GM21723 (cell line): ENCODE results near the gene KCNQ2.

Experiments
- ATAC-seq: cut with Tn5 transposase; IDR thresholded peaks from one replicate; pipeline ENCODE4 v1.9.1; 2021; ENCODE audit warnings: mild to moderate bottlenecking, moderate library complexity; ENCODE audit not compliant: unreplicated experiment

KCNQ2 gene

GRCh38 chr20:63361519-63362435 lies 110.7 kb downstream of the KCNQ2 start:
- no peak for ATAC-seq

DNA sequence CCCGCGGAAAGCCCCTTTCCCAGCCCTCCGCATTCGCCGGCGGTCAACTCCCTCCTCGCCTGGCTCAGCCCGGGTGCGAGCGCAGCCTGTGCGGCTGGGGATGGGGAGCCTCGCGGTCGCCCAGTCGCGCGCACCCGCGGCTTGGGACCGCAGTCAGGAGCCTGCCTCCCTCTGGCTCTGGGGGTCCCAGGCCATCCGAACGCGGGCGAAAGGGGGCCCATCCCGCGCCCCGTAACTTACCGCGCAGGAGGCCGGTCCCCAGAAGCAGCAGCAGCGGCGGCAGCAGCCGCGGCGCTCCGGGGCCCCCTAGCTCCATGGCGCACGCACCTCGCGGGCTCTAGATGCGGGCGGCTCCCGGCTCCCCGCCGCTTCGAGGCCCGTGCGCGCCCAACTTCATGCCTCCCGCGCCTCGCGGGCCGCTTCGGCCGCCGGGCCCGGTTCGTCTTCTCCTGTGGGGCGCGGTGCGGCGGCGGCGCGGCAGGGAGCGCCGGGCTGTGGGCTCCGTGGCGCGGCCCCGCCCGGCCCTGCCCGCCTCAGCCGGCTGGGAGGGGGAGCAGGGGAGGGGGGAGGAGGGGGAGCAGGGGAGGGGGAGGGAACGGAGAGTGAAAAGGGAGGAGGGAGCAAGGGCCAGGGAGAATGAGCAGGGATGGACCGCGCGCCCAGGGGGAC lies 111.5 kb downstream of the KCNQ2 start, which contains the start of gene CHRNA4:
CHRNA4 (minus strand) TSS at position 500 of the 669 bp plus-strand sequence; CDS start at position 316, 184 bp downstream.
- no peak for ATAC-seq

DNA sequence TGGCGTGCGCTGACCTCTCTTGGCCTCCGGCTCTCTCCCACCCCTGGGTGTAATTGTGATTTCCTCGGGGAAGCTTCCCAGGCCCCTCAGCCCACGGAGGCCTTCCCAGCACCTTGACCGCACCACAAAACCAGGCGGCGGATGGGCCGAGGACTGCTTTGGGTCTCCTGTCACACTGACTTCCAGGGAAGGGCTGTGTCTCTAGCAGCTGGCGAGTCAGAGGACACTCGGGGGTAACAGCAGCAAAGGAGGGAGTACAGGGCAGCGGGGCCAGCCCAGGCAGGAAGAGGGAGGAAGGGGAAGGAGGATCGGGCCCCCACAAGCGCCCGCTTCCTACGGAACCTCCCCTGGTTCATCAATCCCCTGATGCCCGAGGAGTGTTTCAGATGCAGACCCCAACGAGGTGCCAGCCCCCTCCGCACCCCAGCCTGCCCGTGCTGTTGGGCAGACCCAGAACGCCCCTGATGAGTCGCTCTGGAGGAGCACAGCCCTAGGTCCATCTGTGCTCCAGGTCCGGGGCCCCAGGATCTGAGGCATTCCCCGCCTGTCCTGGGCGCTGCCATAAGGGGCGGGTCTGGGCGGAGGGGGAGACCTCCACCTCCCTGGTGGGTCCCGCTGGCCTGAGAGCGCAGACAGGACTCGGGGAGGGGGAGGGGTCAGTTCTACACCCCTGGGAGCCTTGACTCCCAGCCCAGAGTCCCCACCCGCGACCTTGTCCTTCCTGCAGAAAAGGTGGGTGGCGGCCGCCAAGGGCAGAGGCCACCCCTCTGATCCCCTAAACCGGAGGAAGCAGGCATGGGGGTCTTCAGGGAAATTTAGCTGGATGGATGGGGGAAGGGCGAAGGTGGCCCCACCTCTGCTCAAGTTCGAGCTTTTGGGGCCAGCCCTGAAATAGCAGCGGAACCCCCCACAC lies 112.3 kb downstream of the KCNQ2 start:
- no peak for ATAC-seq

GRCh38 chr20:63359164-63359934 lies 113.1 kb downstream of the KCNQ2 start:
- ATAC-seq = no peak

- no peak for ATAC-seq
Measured at GRCh38 chr20:63357921-63358905, 114.2 kb downstream of the KCNQ2 start.

- no peak for ATAC-seq
Measured at GRCh38 chr20:63356931-63357879, 115.2 kb downstream of the KCNQ2 start.

DNA sequence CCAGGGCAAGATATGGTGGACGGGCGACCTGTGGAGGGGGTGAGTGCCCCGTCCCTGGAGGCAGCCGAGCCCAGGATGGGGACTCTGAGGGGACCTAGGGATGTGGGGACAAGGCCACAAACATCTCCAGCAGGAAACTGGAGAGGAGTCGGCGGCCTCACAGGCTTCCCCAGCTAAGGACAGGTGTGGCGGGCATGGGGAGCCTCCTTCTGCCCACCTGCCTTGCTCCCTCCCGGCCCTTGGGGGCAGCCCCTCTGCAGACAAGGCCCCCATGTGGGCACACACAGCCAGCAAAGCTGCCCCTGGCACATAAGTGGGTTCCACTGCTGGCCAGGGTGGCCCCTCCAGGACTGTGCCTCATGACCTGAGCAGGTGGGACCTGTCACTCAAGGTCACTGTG lies 115.9 kb downstream of the KCNQ2 start:
- no peak for ATAC-seq

DNA sequence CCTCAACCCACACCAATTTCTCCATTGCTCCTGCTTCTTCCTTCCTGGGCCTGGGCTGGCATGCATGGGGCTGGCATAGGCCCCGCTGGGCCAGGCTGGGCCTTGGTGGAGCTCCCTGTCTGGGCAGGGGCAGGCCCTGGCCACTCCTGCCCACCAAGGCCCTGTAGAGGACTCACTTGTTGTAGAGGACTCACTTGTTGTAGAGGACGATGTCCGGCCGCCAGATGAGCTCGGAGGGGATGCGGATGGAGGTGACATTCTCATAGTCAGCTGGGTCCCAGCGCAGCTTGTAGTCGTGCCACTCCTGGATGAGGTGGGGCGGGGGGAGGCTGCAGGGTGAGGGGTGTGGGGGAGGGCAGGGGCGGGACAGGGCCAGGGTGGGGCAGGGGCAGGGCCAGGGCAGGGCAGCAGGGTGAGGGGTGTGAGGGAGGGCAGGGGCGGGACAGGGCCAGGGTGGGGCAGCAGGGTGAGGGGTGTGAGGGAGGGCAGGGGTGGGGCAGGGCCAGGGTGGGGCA lies 116.6 kb downstream of the KCNQ2 start:
- ATAC-seq = no peak

- no peak for ATAC-seq
Measured at GRCh38 chr20:63354636-63355350, 117.7 kb downstream of the KCNQ2 start.

DNA sequence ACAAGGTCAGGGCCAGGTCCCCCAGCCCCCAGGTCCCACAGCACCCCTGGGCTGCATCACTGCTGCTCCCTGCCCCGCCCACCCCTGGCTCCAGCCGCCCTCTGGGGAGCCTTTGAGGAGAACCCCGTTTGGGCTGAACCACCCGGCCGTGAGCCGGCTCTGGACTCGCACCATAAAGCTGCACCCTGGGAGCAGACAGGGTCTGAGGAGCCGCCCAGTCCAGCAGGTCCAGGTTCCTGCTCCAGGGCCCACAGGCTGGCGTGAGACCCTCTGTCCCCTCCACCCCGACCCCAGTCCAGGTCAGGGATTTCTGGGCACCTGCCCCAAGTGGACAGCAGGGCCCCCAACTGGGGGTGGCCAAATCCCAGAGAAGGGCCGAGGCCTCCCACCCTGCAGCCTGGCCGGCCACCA lies 119.6 kb downstream of the KCNQ2 start:
- ATAC-seq = no peak

GRCh38 chr20:63351811-63352591 lies 120.5 kb downstream of the KCNQ2 start:
- no peak for ATAC-seq

GRCh38 chr20:63351326-63351700 lies 121.1 kb downstream of the KCNQ2 start:
- ATAC-seq = no peak

DNA sequence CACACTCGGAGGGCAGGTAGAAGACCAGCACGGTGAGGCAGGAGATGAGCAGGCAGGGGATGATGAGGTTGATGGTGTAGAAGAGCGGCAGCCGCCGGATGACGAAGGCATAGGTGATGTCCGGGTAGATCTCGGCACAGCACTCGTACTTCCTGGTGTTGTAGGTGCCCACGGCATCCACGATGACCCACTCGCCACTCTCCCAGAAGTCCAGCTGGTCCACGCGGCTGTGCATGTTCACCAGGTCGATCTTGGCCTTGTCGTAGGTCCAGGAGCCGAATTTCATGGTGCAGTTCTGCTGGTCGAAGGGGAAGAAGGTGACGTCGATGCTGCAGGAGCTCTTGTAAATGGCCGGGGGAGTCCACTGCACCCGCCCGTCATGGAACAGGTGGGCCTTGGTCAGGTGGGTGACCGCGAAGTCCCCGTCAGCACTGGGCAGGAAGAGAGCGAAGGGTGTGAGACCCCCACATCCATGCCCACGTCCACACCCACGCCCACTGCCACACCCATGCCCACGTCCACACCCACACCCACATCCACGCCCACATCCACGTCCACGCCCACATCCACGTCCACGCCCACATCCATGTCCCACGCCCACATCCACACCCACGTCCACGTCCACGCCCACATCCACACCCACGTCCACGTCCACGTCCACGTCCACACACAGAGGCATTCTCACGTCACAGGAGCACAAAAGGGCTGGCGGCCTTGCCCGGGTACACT lies 121.7 kb downstream of the KCNQ2 start:
- ATAC-seq = no peak
